ENCODE measurements around the gene TMEM18. TPM values are rescaled to one million over a fixed set of nuclear protein-coding genes. Genes with fewer than 3 reads are reported as not detected.

TMEM18 gene
- polyA plus RNA-seq, 1 of the 3 experiments (the other 2 are of a cell fraction) = 29.3 TPM

- H3K9ac ChIP-seq = no peak overlapping the region
- H3K4me2 ChIP-seq = no peak overlapping the region
- no peaks in the 10 kb centered on the region for H3K79me2 ChIP-seq (ENCODE audit: insufficient read depth)
- POLR2A ChIA-PET = no interaction called here
- H3K9me3 ChIP-seq = no peaks in the 10 kb centered on the region
- 75% methylated on average over 23 of the region's 35 CpGs for WGBS (ENCODE audit: low lambda C conversion rate)
- TF ChIP-seq FOXJ3 (CRISPR knock-in tag; IDR thresholded peaks at IDR 0.05) (no peak), PBX3 (IDR thresholded peaks at IDR 0.05) (no peak), CTCF (IDR thresholded peaks at IDR 0.05) (no peak)
- H3K27me3 ChIP-seq (ENCODE audit: insufficient read depth) = no peaks in the 10 kb centered on the region
- H3K4me1 ChIP-seq (ENCODE audit: control insufficient read depth in 1 of 2, insufficient read depth in 2 of 2, low read depth in 1 of 2, low read length in 1 of 2) = peaks cover 0 to 13% of the 10 kb centered on the region in 2 experiments; a peak in 1 of 4 replicates
- no peak overlapping the region for H3K4me3 ChIP-seq (ENCODE audit: low read depth in 2 of 2, low read length in 1 of 2)
- H3K27ac ChIP-seq (ENCODE audit: low read depth in 2 of 2, low read length in 1 of 2) = no peak overlapping the region
- CTCF ChIA-PET = no interaction called here
- no peaks in the 10 kb centered on the region for H3F3A ChIP-seq (replicated peaks; ENCODE audit: insufficient read depth)
- no peaks in the 10 kb centered on the region for H3K36me3 ChIP-seq (replicated peaks in 1 of 2; ENCODE audit: control insufficient read depth in 1 of 2, insufficient read depth in 2 of 2, low read length in 1 of 2)
- H3K9me2 ChIP-seq = no peaks in the 10 kb centered on the region
- H4K20me1 ChIP-seq (ENCODE audit: insufficient read depth) = no peaks in the 10 kb centered on the region
- DNase-seq = no peak
- H2AFZ ChIP-seq (ENCODE audit: low read depth) = no peak overlapping the region
Measured at GRCh38 chr2:691821-692761, 14.9 kb upstream of the TMEM18 start.

GRCh38 chr2:690799-691198 lies 13.6 kb upstream of the TMEM18 start:
- Histone ChIP-seq H3K9me2 (no peaks in the 10 kb centered on the region), H3K79me2 (ENCODE audit: insufficient read depth) (no peaks in the 10 kb centered on the region), H3K4me1 (ENCODE audit: control insufficient read depth in 1 of 2, insufficient read depth in 2 of 2, low read depth in 1 of 2, low read length in 1 of 2) (peaks cover 0 to 7% of the 10 kb centered on the region in 2 experiments; a peak in 1 of 4 replicates), H3K9ac (no peak overlapping the region), H2AFZ (ENCODE audit: low read depth) (no peak overlapping the region), H3K27ac (ENCODE audit: low read depth in 2 of 2, low read length in 1 of 2) (no peak overlapping the region), H3K4me2 (no peak overlapping the region), H3K36me3 (replicated peaks in 1 of 2; ENCODE audit: control insufficient read depth in 1 of 2, insufficient read depth in 2 of 2, low read length in 1 of 2) (no peaks in the 10 kb centered on the region), H3K9me3 (no peaks in the 10 kb centered on the region), H3F3A (replicated peaks; ENCODE audit: insufficient read depth) (no peaks in the 10 kb centered on the region), H4K20me1 (ENCODE audit: insufficient read depth) (no peaks in the 10 kb centered on the region), H3K27me3 (ENCODE audit: insufficient read depth) (no peaks in the 10 kb centered on the region), H3K4me3 (ENCODE audit: low read depth in 2 of 2, low read length in 1 of 2) (no peak overlapping the region)
- CTCF ChIA-PET = interaction anchor here (0.7 to 1.1 kb wide), 3 partner anchors 21 to 860 kb away, joined by 3 read pairs; no protein-coding TSS in a partner anchor
- no peak for DNase-seq
- POLR2A ChIA-PET = no interaction called here
- TF ChIP-seq MXI1 (IDR thresholded peaks at IDR 0.05; ENCODE audit: low read depth, low read length) (no peak), IRF3 (IDR thresholded peaks at IDR 0.05; ENCODE audit: low read depth, low read length) (no peak), USF2 (IDR thresholded peaks at IDR 0.05; ENCODE audit: borderline replicate concordance, low read depth, low read length) (no peak), SMC3 (IDR thresholded peaks at IDR 0.05; ENCODE audit: low read depth, low read length) (no peak), MAX (IDR thresholded peaks at IDR 0.05; ENCODE audit: low read depth) (no peak), CHD2 (IDR thresholded peaks at IDR 0.05; ENCODE audit: low read length, partially characterized antibody) (no peak), TAF1 (IDR thresholded peaks at IDR 0.05; ENCODE audit: borderline replicate concordance, low read depth, low read length) (no peak)
- WGBS (ENCODE audit: low lambda C conversion rate) = 59% methylated on average over 10 of the region's 10 CpGs

Data from SK-N-SH (cell line).